HepG2 (cell line): Measurements from ENCODE around the gene TUBA4B. TPM values are rescaled to one million over a fixed set of nuclear protein-coding genes. Genes with fewer than 3 reads are reported as not detected.

Experiments
- E2F2 ChIP-seq: sonication (generic); formaldehyde crosslinking; IDR thresholded peaks from 2 replicates; pipeline ENCODE4 v1.4.0; 2020; ENCODE audit warnings: missing genetic modification reagents, borderline replicate concordance
- ELK4 ChIP-seq: sonication (generic); formaldehyde crosslinking; IDR thresholded peaks from 2 replicates; pipeline ENCODE4 v1.9.0; 2021; ENCODE audit warnings: missing genetic modification reagents, borderline replicate concordance
- HDAC6 ChIP-seq: fragments of 200-600 bp; sonication (generic); IDR thresholded peaks from 2 replicates; pipeline ENCODE4 v1.7.0; 2017; ENCODE audit warnings: mild to moderate bottlenecking, antibody characterized with exemption, low read length, low read depth
- HHEX ChIP-seq: IDR thresholded peaks from 2 replicates; pipeline ENCODE4 v1.6.1; 2016; ENCODE audit warnings: control low read depth
- KLF16 ChIP-seq, 2 experiments: sonication (generic) in 1 of 2; formaldehyde crosslinking in 1 of 2; IDR thresholded peaks; 2 replicates each; pipeline versions ENCODE4 v1.6.1 to v1.8.0; 2016 to 2023; ENCODE audit warnings: missing genetic modification reagents in 2 of 2, missing compliant biosample characterization in 1 of 2
- MXD1 ChIP-seq: sonication (generic); formaldehyde crosslinking; IDR thresholded peaks from 2 replicates; pipeline ENCODE4 v1.4.0; 2020; ENCODE audit warnings: mild to moderate bottlenecking, missing genetic modification reagents
- PAXIP1 ChIP-seq: sonication (generic); formaldehyde crosslinking; conservative IDR thresholded peaks from 2 replicates; pipeline ENCODE4 v1.4.0; 2020; ENCODE audit warnings: mild to moderate bottlenecking, missing genetic modification reagents, moderate library complexity
- POGK ChIP-seq: sonication (generic); formaldehyde crosslinking; conservative IDR thresholded peaks from 2 replicates; pipeline ENCODE4 v1.8.0; 2022; ENCODE audit warnings: mild to moderate bottlenecking, moderate library complexity, missing genetic modification reagents
- ZNF318 ChIP-seq: sonication (generic); formaldehyde crosslinking; IDR thresholded peaks from 2 replicates; pipeline ENCODE4 v1.4.0; 2020; ENCODE audit warnings: mild to moderate bottlenecking, missing genetic modification reagents
- polyA plus RNA-seq, 8 experiments: library from polyadenylated mRNA; depleted of rRNA in 3 of 8; stranded (reverse) in 7 of 8; unstranded in 1 of 8; fragments of >200 nt; fragmentation: Illumina TruSeq in 4 of 8; extraction: Trizol in 4 of 8; gene quantifications; 2 replicates each; pipeline versions ENCODE4 v1.2.1 to v1.2.3, GENCODE V29; 2011 to 2016; ENCODE audit warnings: low read depth in 4 of 8, missing spikeins in 1 of 8, mixed read lengths in 1 of 8; ENCODE audit not compliant: insufficient read depth in 1 of 8
- total RNA-seq, 5 experiments: library from RNA; depleted of rRNA; stranded (reverse); fragments of >200 nt; fragmentation: Illumina TruSeq; extraction: Trizol; gene quantifications; 2 replicates each; pipeline ENCODE4 v1.2.3, GENCODE V29; 2016; ENCODE audit warnings: low read depth in 1 of 5

The TUBA4B gene
- total and polyA plus RNA-seq, 2 of the 13 experiments (the other 11 are each of a cell fraction or from before 2014, with no cell fraction given) = 0.18 to 0.22 TPM

- TF ChIP-seq ZNF318 (CRISPR knock-in tag) (0 out of 2 replicates have a peak, but pooled peaks have one; percentile 46), MXD1 (CRISPR knock-in tag) (no peak), HDAC6 (no peak), POGK (CRISPR knock-in tag) (0 out of 2 replicates have a peak, but pooled peaks have one; percentile 38), E2F2 (CRISPR knock-in tag) (no peak), KLF16 (CRISPR knock-in tag; IDR thresholded peaks at IDR 0.05) (peak in 1 of 2 experiments; percentile 72; a peak in 1 of 4 replicates), HHEX (CRISPR knock-in tag) (no peak), PAXIP1 (peak; percentile 23; the same call in 1 of the 2 replicates), ELK4 (CRISPR knock-in tag) (no peak)
Measured at GRCh38 chr2:219277703-219278654, 24.9 kb downstream of the TUBA4B start (continued).
